HepG2 (cell line): ENCODE measurements around the gene TFAP2A. TPM values are rescaled to one million over a fixed set of nuclear protein-coding genes. Genes with fewer than 3 reads are reported as not detected.

Source experiments
- KLF12 ChIP-seq: sonication (generic); formaldehyde crosslinking; IDR thresholded peaks from 2 replicates; pipeline ENCODE4 v1.4.0; 2020; ENCODE audit warnings: missing genetic modification reagents, borderline replicate concordance
- NFE2L1 ChIP-seq: sonication (generic); formaldehyde crosslinking; IDR thresholded peaks from 2 replicates; pipeline ENCODE4 v1.4.0; 2020; ENCODE audit warnings: missing genetic modification reagents, mild to moderate bottlenecking, borderline replicate concordance
- NR3C1 ChIP-seq: sonication (generic); formaldehyde crosslinking; IDR thresholded peaks from 2 replicates; pipeline ENCODE4 v1.4.0; 2020; ENCODE audit warnings: missing genetic modification reagents
- RNF219 ChIP-seq: sonication (generic); formaldehyde crosslinking; IDR thresholded peaks from 2 replicates; pipeline ENCODE4 v1.5.0; 2020; ENCODE audit warnings: mild to moderate bottlenecking, missing genetic modification reagents
- ZBTB49 ChIP-seq: sonication (generic); formaldehyde crosslinking; IDR thresholded peaks from 2 replicates; pipeline ENCODE4 v1.4.0; 2020; ENCODE audit warnings: missing genetic modification reagents, borderline replicate concordance
- ZHX1 ChIP-seq: sonication (generic); formaldehyde crosslinking; IDR thresholded peaks from 2 replicates; pipeline ENCODE4 v1.8.1; 2022; ENCODE audit warnings: low read depth, mild to moderate bottlenecking, missing genetic modification reagents
- ZNF318 ChIP-seq: sonication (generic); formaldehyde crosslinking; IDR thresholded peaks from 2 replicates; pipeline ENCODE4 v1.4.0; 2020; ENCODE audit warnings: mild to moderate bottlenecking, missing genetic modification reagents
- polyA plus RNA-seq, 8 experiments: library from polyadenylated mRNA; depleted of rRNA in 3 of 8; stranded (reverse) in 7 of 8; unstranded in 1 of 8; fragments of >200 nt; fragmentation: Illumina TruSeq in 4 of 8; extraction: Trizol in 4 of 8; gene quantifications; 2 replicates each; pipeline versions ENCODE4 v1.2.1 to v1.2.3, GENCODE V29; 2011 to 2016; ENCODE audit warnings: low read depth in 4 of 8, missing spikeins in 1 of 8, mixed read lengths in 1 of 8; ENCODE audit not compliant: insufficient read depth in 1 of 8
- total RNA-seq, 5 experiments: library from RNA; depleted of rRNA; stranded (reverse); fragments of >200 nt; fragmentation: Illumina TruSeq; extraction: Trizol; gene quantifications; 2 replicates each; pipeline ENCODE4 v1.2.3, GENCODE V29; 2016; ENCODE audit warnings: low read depth in 1 of 5

Gene TFAP2A
- total and polyA plus RNA-seq, 2 of the 13 experiments (the other 11 are each of a cell fraction or from before 2014, with no cell fraction given) = not detected

- TF ChIP-seq ZNF318 (CRISPR knock-in tag) (0 out of 2 replicates have a peak, but pooled peaks have one; percentile 50), ZBTB49 (CRISPR knock-in tag) (no peak), KLF12 (no peak), RNF219 (CRISPR knock-in tag) (no peak), NR3C1 (no peak), ZHX1 (0 out of 2 replicates have a peak, but pooled peaks have one; percentile 55), NFE2L1 (no peak)
- TF ChIP-seq, all 625 proteins: peak for 123
These were observed 11.3 kb upstream of the TFAP2A start (continued) for GRCh38 chr6:10425975-10426780.
